HUES6 (cell line): ENCODE data around the gene NSG1.

Experiments used
- H3K27ac ChIP-seq: 2 replicates; pipeline ENCODE4 v1.7.0; 2013; ENCODE audit warnings: low read depth, mild to moderate bottlenecking, low read length, inconsistent platforms
- H3K27me3 ChIP-seq: 2 replicates; pipeline ENCODE4 v1.6.1; 2013; ENCODE audit warnings: low read length; ENCODE audit not compliant: control insufficient read depth, insufficient read depth
- H3K36me3 ChIP-seq: 2 replicates; pipeline ENCODE4 v1.6.1; 2013; ENCODE audit warnings: low read length; ENCODE audit not compliant: control insufficient read depth, insufficient read depth
- H3K4me1 ChIP-seq: 2 replicates; pipeline ENCODE4 v1.6.1; 2013; ENCODE audit warnings: low read length; ENCODE audit not compliant: control insufficient read depth, insufficient read depth
- H3K4me3 ChIP-seq: 2 replicates; pipeline ENCODE4 v1.5.1; 2013; ENCODE audit warnings: low read depth, low read length
- H3K9ac ChIP-seq: one replicate; pipeline ENCODE4 v1.6.1; 2013; ENCODE audit warnings: mild to moderate bottlenecking, low read length
- H3K9me3 ChIP-seq: 2 replicates; pipeline ENCODE4 v1.6.1; 2013; ENCODE audit warnings: low read depth, low read length; ENCODE audit not compliant: control insufficient read depth, insufficient read depth

Gene NSG1

GRCh38 chr4:4397441-4397819, 10.5 kb downstream of the NSG1 start:
- Histone ChIP-seq H3K27me3 (peaks cover 24% of the 10 kb centered on the region; the same call in 1 of the 2 replicates), H3K9ac (no peak overlapping the region), H3K4me3 (no peak overlapping the region)

GRCh38 chr4:4398430-4398829, 11.5 kb downstream of the NSG1 start:
- Histone ChIP-seq H3K9ac (no peak overlapping the region), H3K27ac (no peak overlapping the region), H3K27me3 (peaks cover 20% of the 10 kb centered on the region; the same call in 1 of the 2 replicates), H3K36me3 (peaks cover 4% of the 10 kb centered on the region; the same call in 1 of the 2 replicates), H3K9me3 (peaks cover 4% of the 10 kb centered on the region; the same call in 1 of the 2 replicates), H3K4me1 (peaks cover 20% of the 10 kb centered on the region), H3K4me3 (no peak overlapping the region)

More at GRCh38 chr4:4397441-4397819, 10.5 kb downstream of the NSG1 start:
- H3K9me3 ChIP-seq, result peaks cover 4% of the 10 kb centered on the region; the same call in 1 of the 2 replicates
- peaks cover 7% of the 10 kb centered on the region; the same call in 1 of the 2 replicates for H3K36me3 ChIP-seq
- H3K4me1 ChIP-seq, result peaks cover 20% of the 10 kb centered on the region
- no peak overlapping the region for H3K27ac ChIP-seq

DNA sequence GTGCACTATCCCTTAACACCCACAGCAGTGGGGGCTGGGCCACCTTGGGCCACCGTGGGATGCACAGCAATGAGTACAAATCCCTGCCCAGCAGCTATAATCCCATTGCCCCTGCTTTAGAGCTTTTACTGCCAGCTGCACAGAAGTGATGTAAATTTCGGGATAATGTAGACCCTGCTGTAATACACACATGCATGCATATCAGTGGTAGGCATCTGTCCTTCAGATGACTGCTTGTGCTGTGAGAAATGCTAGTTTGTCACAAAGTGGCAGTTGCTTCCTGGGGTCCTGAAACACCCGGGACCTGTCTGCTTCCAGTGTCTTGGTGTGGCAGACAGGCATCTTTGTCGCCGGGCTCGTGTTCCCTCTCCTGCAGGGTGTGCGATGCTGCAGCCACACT, 14.1 kb downstream of the NSG1 start:
- Histone ChIP-seq H3K27ac (no peak overlapping the region), H3K9me3 (peaks cover 4% of the 10 kb centered on the region; the same call in 1 of the 2 replicates), H3K9ac (no peak overlapping the region), H3K4me1 (peaks cover 14% of the 10 kb centered on the region), H3K4me3 (no peak overlapping the region), H3K27me3 (peaks cover 3% of the 10 kb centered on the region; the same call in 1 of the 2 replicates), H3K36me3 (no peaks in the 10 kb centered on the region; the same call in 1 of the 2 replicates)

- H3K27me3 ChIP-seq, result no peaks in the 10 kb centered on the region
- H3K9me3 ChIP-seq, result peaks cover 4% of the 10 kb centered on the region; the same call in 1 of the 2 replicates
- no peaks in the 10 kb centered on the region; the same call in 1 of the 2 replicates for H3K36me3 ChIP-seq
- no peak overlapping the region for H3K9ac ChIP-seq
- H3K27ac ChIP-seq, result no peak overlapping the region
- no peak overlapping the region for H3K4me3 ChIP-seq
- H3K4me1 ChIP-seq, result no peaks in the 10 kb centered on the region; the same call in 1 of the 2 replicates
These were observed 16.1 kb downstream of the NSG1 start for GRCh38 chr4:4402966-4403365.

DNA sequence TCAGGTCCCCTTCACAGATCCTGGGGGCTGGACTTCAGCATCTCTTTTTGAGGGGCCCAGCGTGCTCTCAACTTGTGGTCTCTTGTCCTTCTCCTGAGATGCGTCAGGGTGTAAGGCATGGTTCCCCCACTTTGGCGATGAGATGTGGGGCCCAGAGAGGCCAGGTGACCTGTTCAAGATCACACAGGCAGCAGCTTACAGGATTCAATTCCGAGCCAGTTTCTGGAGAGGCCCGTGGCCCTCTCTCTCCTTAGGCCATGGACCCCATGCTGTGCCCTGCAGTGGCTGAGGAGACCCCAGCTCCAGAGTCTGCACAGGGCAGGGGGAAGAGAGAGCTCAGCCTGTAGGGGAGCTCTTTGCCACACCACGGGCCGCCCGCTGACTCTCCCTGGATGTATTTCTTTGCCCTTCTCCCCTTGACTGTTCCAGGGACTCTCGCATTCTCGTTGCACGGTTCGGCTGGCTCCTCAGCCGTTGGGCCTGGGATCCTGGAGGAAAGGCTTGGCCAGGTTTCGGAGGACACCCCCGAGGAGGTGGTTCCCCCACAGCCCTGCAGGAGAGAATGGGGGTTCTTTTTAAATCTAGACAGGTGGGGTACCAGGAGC, 18.6 kb downstream of the NSG1 start:
- Histone ChIP-seq H3K27me3 (no peaks in the 10 kb centered on the region), H3K36me3 (peaks cover 6% of the 10 kb centered on the region; the same call in 1 of the 2 replicates), H3K27ac (no peak overlapping the region), H3K4me1 (peaks cover 4% of the 10 kb centered on the region; the same call in 1 of the 2 replicates), H3K9me3 (no peaks in the 10 kb centered on the region), H3K4me3 (no peak overlapping the region), H3K9ac (no peak overlapping the region)

DNA sequence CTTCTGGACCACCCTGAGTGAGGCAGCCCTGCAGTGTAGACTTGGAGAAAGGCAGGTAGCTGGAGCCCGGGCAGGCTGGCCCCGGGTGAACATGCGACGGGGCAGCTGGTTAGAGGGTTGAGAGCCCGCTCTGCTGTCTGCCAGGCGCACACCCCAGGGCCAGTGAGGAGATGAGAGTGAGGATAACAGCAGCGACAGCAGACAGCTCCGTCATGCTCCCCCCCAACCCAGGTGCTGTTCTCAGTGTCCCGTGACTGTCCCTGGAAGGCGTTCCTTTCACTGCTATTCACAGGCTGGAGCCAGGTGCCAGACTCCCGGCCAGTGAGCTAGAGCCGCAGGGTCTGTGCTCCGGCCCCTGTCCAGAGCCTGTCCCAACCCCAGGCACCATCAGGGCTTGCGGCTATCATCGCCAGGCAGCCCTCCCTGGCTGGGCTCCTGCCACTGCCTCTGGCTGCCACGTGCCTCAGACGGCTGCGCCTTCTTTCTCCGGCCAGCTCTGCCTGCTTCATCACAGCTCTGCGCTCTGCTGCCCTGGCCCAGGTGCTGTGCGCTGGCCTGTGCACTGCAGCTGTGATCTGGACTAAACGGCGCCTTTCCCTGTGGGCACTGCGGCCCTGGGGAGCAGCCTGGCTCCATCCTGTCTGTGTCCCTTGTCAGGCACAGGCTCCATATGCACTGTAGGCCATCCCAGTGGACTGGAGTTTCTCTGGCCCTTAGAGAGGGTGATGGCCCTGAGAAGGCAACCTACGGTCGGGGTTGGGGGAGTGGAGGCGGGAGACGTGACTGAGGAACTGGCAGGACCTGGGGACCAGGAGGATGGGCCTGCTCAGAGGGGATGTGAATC, 19.8 kb downstream of the NSG1 start:
- Histone ChIP-seq H3K27me3 (no peaks in the 10 kb centered on the region), H3K36me3 (peaks cover 9% of the 10 kb centered on the region; the same call in 1 of the 2 replicates), H3K9ac (no peak overlapping the region), H3K9me3 (no peaks in the 10 kb centered on the region), H3K27ac (no peak overlapping the region), H3K4me1 (peaks cover 4% of the 10 kb centered on the region; the same call in 1 of the 2 replicates), H3K4me3 (no peak overlapping the region)

- Histone ChIP-seq H3K4me3 (no peak overlapping the region), H3K27ac (no peak overlapping the region), H3K4me1 (peaks cover 4% of the 10 kb centered on the region; the same call in 1 of the 2 replicates), H3K27me3 (no peaks in the 10 kb centered on the region), H3K9ac (no peak overlapping the region), H3K36me3 (peaks cover 9% of the 10 kb centered on the region; the same call in 1 of the 2 replicates), H3K9me3 (no peaks in the 10 kb centered on the region)
These were observed 20.6 kb downstream of the NSG1 start for GRCh38 chr4:4407299-4408131.

DNA sequence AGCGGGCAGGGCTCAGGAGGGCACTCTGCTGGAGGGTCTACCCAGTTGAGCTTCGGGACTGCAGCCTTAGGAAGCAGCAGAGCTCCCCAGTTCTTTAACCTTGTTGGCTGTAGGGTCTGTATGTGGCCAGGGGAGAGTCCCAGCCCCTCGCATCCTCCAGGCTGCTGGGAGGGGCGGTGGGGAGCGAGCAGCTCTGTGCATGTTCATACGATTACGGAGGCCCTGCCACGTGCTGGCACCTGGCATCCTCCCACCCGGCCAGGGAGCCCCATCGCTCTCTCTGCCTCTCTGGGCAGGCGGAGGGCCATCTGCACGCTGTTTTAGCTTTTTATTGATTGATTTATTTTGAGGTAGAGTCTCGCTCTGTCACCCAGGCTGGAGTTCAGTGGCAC, 21.2 kb downstream of the NSG1 start:
- Histone ChIP-seq H3K36me3 (peaks cover 9% of the 10 kb centered on the region; the same call in 1 of the 2 replicates), H3K9ac (no peak overlapping the region), H3K4me1 (peaks cover 4% of the 10 kb centered on the region; the same call in 1 of the 2 replicates)

DNA sequence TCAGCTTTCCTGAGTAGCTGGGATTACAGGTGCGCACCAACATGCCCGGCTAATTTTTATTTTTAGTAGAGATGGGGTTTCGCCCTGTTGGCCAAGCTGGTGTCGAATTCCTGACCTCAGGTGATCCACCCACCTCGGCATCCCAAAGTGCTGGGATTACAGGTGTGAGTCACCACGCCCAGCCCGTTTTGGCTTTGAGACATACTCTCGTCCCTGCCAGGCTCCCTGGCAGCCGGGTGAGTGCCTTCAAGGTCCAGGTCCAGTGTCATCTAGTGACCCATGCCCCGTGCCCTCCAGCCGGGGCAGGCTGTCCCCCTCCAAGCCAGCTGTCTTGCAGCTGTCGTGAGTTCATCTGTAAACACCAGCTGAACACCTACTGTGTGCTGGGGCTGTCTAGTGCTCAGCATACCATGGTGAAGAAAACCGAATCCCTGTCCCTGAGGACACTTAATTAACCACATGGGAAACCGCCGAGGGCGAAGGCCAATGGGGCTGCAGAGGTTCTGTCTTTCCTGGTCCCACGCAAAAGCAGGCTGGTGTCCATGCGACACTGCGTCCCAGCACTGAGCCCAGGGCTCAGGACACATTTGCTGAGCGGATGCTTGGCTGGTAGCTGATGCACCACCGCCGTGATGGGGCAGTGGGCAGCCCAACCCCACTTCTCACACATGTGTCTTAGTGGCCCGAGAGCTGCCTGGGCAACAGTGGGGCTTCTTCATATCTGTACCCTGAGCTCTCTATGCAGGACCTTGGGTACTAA, 21.9 kb downstream of the NSG1 start:
- Histone ChIP-seq H3K9me3 (no peaks in the 10 kb centered on the region), H3K27me3 (no peaks in the 10 kb centered on the region), H3K4me1 (peaks cover 4% of the 10 kb centered on the region; the same call in 1 of the 2 replicates), H3K4me3 (no peak overlapping the region), H3K27ac (no peak overlapping the region), H3K9ac (no peak overlapping the region), H3K36me3 (peaks cover 9% of the 10 kb centered on the region; the same call in 1 of the 2 replicates)

More for the DNA sequence above, 21.2 kb downstream of the NSG1 start:
- no peak overlapping the region for H3K4me3 ChIP-seq
- H3K9me3 ChIP-seq, result no peaks in the 10 kb centered on the region
- no peaks in the 10 kb centered on the region for H3K27me3 ChIP-seq
- no peak overlapping the region for H3K27ac ChIP-seq
